OCI-M2 (cell line): ENCODE measurements around the gene SLC39A5.
"Not testable (repeated sequence)": the region's sequence is repeated elsewhere in the genome, so short reads cannot be mapped to it uniquely, and the experiment has no call there.

Experiments
- DNase-seq: peaks from one replicate; lab custom pipeline; 2025; ENCODE audit not compliant: unreplicated experiment; lab: John Stamatoyannopoulos, UW

SLC39A5 gene

GRCh38 chr12:56271031-56271430 lies 41.2 kb downstream of the SLC39A5 start:
- no peak for DNase-seq

GRCh38 chr12:56272468-56272867 lies 42.6 kb downstream of the SLC39A5 start:
- DNase-seq, result not testable (repeated sequence)

- no peak for DNase-seq
Measured at GRCh38 chr12:56274299-56274698, 44.4 kb downstream of the SLC39A5 start.

- DNase-seq, result no peak
Measured at GRCh38 chr12:56278905-56279304, 49.1 kb downstream of the SLC39A5 start.

- no peak for DNase-seq
Measured at GRCh38 chr12:56280849-56281248, 51.0 kb downstream of the SLC39A5 start.

- DNase-seq, result no peak
Measured at GRCh38 chr12:56282030-56282429, 52.2 kb downstream of the SLC39A5 start.

GRCh38 chr12:56282579-56282978 lies 52.7 kb downstream of the SLC39A5 start:
- DNase-seq, result no peak

GRCh38 chr12:56284263-56284662 lies 54.4 kb downstream of the SLC39A5 start:
- DNase-seq, result not testable (repeated sequence)

GRCh38 chr12:56286044-56286830 lies 56.4 kb downstream of the SLC39A5 start:
- no peak for DNase-seq
